Measurements from ENCODE around the gene EHBP1. TPM values are rescaled to one million over a fixed set of nuclear protein-coding genes. Genes with fewer than 3 reads are reported as not detected.

EHBP1 gene
- total and polyA plus RNA-seq, 2 donors (not counting 3 experiments of a cell fraction or from before 2014, with no cell fraction given) = 8.4 to 34.8 TPM

- TF ChIP-seq GATA2 (IDR thresholded peaks at IDR 0.05; ENCODE audit: insufficient read depth, insufficient read length, low read depth, low read length) (no peak), JUN (IDR thresholded peaks at IDR 0.05; ENCODE audit: borderline replicate concordance, insufficient read depth, insufficient read length, low read depth) (no peak), POLR2A (IDR thresholded peaks at IDR 0.05; ENCODE audit: low read depth, low read length) (no peak), MYC (IDR thresholded peaks at IDR 0.05; ENCODE audit: low read depth, low read length) (no peak), POLR2AphosphoS5 (IDR thresholded peaks at IDR 0.05; ENCODE audit: insufficient read depth, low read depth, low read length) (no peak), EZH2 (IDR thresholded peaks at IDR 0.05; ENCODE audit: borderline replicate concordance, low read depth, low read length, severe bottlenecking) (no peak), CTCF (IDR thresholded peaks at IDR 0.05; ENCODE audit: extremely low read depth in 1 of 2, insufficient read depth in 1 of 2, low read depth in 1 of 2, low read length in 2 of 2) (no peak), FOS (IDR thresholded peaks at IDR 0.05; ENCODE audit: borderline replicate concordance, insufficient read depth, low read length) (no peak)
- TF ChIP-seq, protein P1, sequence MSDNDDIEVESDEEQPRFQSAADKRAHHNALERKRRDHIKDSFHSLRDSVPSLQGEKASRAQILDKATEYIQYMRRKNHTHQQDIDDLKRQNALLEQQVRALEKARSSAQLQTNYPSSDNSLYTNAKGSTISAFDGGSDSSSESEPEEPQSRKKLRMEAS (IDR thresholded peaks at IDR 0.05; ENCODE audit: insufficient read depth, insufficient read length) = no peak
- BruUV-seq (replicated peaks) = no TSS peak
- Histone ChIP-seq H3K9me3 (replicated peaks; ENCODE audit: control insufficient read depth, insufficient read depth, low read length) (no peaks in the 10 kb centered on the region), H3K27me3 (ENCODE audit: control insufficient read depth in 2 of 2, insufficient read depth in 2 of 2, low read length in 2 of 2) (no peaks in the 10 kb centered on the region), H3K4me3 (replicated peaks in 1 of 3; ENCODE audit: insufficient read depth in 1 of 3, low read depth in 1 of 3, low read length in 3 of 3) (no peak overlapping the region), H4K20me1 (replicated peaks; ENCODE audit: control insufficient read depth, extremely low read depth, insufficient read depth, low read length) (no peaks in the 10 kb centered on the region), H3K27ac (ENCODE audit: insufficient read depth, low read depth, low read length) (no peak overlapping the region), H3K79me2 (ENCODE audit: control insufficient read depth, insufficient read depth, low read length) (no peaks in the 10 kb centered on the region), H3K9ac (replicated peaks; ENCODE audit: extremely low read depth, insufficient read depth, low read length) (no peak overlapping the region), H2AFZ (ENCODE audit: low read depth, low read length) (no peak overlapping the region), H3K4me2 (ENCODE audit: insufficient read depth, low read length) (no peak overlapping the region), H3K4me1 (ENCODE audit: control insufficient read depth, extremely low read depth, insufficient read depth, low read length) (no peaks in the 10 kb centered on the region), H3K36me3 (ENCODE audit: control insufficient read depth in 2 of 2, extremely low read depth in 1 of 2, insufficient read depth in 2 of 2, low read length in 2 of 2) (no peaks in the 10 kb centered on the region), H3K9me1 (replicated peaks; ENCODE audit: control insufficient read depth, extremely low read depth, insufficient read depth, low read length) (no peaks in the 10 kb centered on the region)
- POLR2A ChIA-PET = no interaction called here
- no peak for DNase-seq (ENCODE audit: low read depth, low spot score)
- dilution Hi-C loops (cut with MboI; ENCODE audit: extremely low pct_ligation_motif_present, low sequenced_read_pairs) = no loop called here
- FAIRE-seq = no peak
- intact Hi-C loops (cut with micrococcal nuclease) = no loop called here
- CTCF ChIA-PET = no interaction called here
Observed at GRCh38 chr2:62964671-62965070, 259.2 kb downstream of the EHBP1 start.
